Limb (tissue), 2 donors: ENCODE data around the gene TMEM45B.
"Not testable (repeated sequence)": the region's sequence is repeated elsewhere in the genome, so short reads cannot be mapped to it uniquely, and the experiment has no call there.

ENCODE experiments used
- DNase-seq, 2 donors: peaks; one replicate each; pipeline ENCODE4 v3.0.0-alpha.2; 2016; ENCODE audit errors: extremely low spot score in 2 of 2

Gene TMEM45B

GRCh38 chr11:129852125-129852740 lies 36.6 kb downstream of the TMEM45B start:
- no peak for DNase-seq

- DNase-seq, result peak; percentile 10 to 47
Observed at GRCh38 chr11:129853518-129854231, 38.0 kb downstream of the TMEM45B start.

DNA sequence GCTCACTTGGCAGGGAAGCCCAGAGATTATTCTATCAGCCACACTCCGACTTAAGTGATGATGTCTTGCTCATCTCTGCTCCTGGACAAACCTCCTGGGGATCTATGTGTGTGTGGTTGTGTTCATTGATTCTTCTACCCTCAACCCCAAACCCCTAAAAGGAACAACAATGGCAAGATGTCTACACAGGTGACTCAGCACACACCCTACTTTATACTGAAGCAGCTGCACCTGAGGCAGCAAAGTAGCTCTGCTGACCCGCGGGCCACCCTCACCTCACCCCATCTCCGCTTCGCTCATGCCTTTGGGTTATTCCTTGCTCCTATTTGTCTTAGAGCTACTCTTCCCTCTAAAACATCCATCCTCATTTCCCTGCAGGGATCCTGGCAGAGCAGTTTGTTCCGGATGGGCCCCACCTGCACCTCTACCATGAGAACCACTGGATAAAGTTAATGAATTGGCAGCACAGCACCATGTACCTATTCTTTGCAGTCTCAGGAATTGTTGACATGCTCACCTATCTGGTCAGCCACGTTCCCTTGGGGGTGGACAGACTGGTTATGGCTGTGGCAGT lies 38.7 kb downstream of the TMEM45B start:
- DNase-seq, result no peak

DNA sequence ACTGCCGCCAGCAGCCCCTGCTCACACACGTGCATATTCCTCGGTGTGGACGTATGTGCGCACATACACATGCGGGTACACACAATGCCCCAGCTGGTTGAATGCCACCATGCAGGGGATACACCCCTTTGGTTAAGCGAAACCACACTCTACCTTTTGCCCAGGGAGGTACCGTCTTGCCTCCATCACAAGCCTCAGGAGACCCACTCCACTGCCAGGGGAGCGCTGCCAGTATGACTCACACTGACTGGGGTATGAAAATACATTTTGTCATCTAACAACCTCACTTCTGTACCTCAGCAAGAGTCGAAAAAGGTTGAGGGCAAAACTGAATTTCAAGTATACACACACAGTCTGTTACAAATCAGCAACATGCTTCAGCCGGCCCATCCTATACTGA lies 39.4 kb downstream of the TMEM45B start:
- DNase-seq, result no peak

GRCh38 chr11:129856036-129856435 lies 40.4 kb downstream of the TMEM45B start:
- DNase-seq, result no peak

GRCh38 chr11:129861702-129862522 lies 46.3 kb downstream of the TMEM45B start:
- DNase-seq, result peak; percentile 59 to 69

- no peak for DNase-seq
Observed at GRCh38 chr11:129864811-129865210, 49.2 kb downstream of the TMEM45B start.

DNA sequence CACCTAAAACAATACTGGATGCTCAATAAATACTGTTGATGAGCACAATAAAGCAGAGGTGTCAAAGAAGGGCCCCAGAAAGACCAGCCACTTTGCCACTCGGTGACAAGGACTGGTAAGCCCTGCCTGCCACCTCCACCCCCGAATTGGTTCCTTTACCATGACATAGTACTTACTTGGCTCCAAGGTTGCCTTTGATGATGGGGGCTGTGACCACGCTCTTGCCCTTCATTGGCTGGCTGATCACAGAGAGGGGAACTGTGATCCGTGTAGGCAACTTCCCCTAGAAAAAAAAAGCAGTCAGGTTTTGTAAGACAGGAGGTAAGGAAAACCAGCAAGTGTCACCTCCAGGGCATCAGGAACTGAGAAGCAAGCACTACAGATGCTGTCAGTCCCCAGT lies 50.1 kb downstream of the TMEM45B start:
- no peak for DNase-seq

GRCh38 chr11:129866311-129866710 lies 50.7 kb downstream of the TMEM45B start:
- no peak for DNase-seq

- DNase-seq, result not testable (repeated sequence)
Observed at GRCh38 chr11:129868626-129869025, 53.0 kb downstream of the TMEM45B start.

- no peak for DNase-seq
Observed at GRCh38 chr11:129871914-129872313, 56.3 kb downstream of the TMEM45B start.

DNA sequence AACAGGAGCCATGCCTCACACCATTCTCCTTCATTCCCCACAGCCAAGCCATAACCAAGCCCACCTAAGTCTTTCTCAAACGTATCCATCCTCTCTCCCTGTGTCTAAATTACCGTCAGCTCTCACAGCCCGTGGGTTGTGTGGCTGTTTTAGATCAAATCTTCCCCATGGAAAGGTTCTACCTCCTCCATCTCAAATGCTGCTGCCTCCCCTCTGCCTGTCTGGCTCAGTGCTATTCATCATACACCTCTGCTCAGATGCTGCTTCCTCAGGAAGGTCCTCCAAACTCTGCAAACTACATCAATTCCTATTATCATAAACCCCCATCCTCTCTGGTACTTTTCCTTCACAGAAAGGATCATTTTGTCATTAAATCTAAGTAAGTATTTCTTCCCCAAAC lies 64.7 kb downstream of the TMEM45B start:
- no peak for DNase-seq

- DNase-seq, result peak; percentile 6 to 52
Observed at GRCh38 chr11:129881570-129882170, 66.0 kb downstream of the TMEM45B start.

GRCh38 chr11:129884581-129884980 lies 68.9 kb downstream of the TMEM45B start:
- no peak for DNase-seq

DNA sequence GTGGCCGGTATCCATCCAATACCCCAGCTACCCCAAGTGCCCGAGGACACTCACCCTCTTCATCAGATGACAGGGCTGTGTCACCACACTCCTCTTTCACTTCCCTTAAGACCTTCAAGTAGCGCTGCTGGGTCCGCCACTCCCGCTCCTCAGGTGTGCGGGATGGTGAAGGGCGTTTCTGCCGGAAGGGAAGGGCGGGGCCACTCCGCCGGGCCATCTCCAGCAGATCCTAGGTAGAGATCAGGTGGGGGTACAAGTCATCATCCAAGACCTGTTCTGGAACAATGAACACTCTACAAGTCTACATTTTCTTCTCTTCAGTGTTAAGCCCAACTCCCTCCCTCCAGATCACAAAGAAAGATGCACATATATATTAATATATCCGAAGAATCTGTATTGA lies 69.7 kb downstream of the TMEM45B start:
- no peak for DNase-seq

- DNase-seq, result no peak
Observed at GRCh38 chr11:129888451-129888850, 72.8 kb downstream of the TMEM45B start.

DNA sequence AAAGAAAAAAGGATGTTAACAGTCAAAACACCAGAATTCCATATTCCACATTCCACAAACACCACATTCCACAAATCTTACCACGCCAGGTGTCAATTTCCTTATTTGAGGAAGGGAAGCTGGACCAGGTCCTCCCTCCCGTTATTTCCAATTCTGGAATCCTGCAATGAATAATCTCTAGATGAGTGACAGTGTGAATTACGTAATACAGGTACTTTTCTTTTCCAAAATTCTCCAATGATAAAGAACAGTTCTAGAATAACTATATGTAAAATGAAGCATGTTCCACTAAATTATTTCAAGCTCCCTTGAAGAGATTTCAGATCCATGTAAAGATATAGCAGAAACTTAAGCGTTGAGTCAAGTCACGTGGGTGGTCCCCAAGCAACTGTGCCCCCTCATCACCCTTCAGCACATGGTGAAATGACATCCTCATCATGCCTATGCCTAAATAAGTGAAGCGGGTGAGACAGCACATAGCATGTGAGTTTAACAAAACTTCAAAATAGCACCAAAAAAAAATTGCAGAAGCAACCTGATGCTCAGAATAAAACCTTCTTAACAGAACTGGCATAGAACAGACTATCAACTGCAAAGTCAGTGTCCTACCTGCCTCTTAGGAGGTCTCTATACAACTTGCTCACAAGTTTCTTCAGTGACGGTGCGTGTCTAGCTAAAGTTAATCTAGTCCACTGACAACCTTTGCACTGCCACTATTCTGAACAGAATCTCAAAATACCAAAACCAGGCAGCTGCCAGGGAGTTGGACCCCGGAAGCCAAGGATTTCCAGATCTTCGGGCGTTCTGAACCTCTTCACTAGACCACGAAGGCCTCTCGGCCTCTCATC lies 78.9 kb downstream of the TMEM45B start:
- no peak for DNase-seq

DNA sequence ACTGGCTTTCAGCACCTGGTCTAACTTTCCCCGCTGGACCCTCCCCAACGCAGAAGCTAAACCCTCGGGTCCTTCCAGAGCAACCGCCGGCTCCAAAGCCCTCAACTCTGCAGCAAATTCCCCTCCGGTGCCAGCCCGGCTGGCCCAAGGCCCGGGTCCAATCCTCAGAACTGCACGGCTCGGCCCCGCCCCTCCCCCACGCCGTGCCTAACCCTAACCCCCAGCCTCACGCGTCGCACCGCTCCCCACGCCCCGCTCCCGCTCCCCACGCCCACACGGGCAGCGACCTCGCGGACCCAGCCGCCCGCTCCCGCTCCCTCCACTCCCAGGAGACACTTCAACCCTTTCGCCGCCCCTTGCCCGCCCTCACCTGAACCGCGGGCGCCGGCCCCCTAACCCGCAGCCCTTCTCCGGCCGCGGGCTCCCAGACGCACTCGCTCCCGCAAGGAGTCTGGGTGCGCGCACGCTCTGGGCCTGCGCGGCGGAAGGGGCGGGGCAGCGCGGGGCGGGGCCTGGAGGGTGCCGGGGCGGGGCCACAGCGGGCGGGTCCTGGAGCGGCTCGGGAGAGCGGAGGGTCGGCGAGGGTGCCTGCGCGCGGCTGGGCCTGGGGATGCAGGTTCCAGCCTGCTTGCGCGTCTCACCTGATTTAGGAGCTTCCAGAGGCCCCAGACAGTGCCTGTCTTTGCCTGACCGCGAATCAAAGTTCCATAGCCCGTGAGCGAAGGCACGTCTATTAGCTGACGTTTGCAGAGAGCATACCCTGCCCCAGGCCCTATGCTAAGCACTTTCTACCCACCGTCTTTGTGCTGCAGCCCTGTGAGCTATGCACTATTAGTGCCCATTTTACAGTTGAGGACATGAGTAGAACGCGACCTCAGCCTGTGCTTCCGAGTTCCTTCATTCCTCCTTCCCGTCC lies 79.7 kb downstream of the TMEM45B start, which contains the start of gene NFRKB:
NFRKB (minus strand) TSS at position 453 of the 916 bp plus-strand sequence. CDS start 2,729 bp downstream, outside the sequence.
- peak; percentile 88 to 96 for DNase-seq

DNA sequence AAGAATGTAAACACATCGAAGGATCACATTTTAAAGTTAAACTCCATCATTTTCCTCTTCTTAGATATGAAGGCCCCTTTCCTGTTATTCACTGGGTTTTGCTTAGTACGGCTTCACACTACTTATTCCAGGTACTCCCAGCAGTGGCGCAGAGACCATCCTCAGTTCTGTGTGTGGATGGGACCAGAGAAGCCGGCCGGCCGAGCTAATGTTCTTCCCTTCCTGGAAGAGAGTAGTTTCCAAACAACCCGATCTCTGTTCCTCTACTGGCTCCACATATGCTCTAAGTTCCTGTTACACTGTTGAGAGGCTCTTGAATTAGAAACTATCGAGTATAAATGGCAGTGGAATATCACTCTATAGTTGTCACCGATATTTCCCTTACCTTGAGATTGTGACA lies 80.4 kb downstream of the TMEM45B start:
- no peak for DNase-seq
